Stimulated activated CD4-positive, alpha-beta T cell treated with anti-CD3 and anti-CD28 coated beads, Interleukin-2, amount 100 ng/mL, for 24 hours (primary cell): ENCODE data around the gene GGACT.

Source experiments
- DNase-seq, 2 donors: peaks; one replicate each; pipeline ENCODE4 v3.0.0-alpha.2; 2020

The GGACT gene

GRCh38 chr13:100546713-100547405, 41.7 kb downstream of the GGACT start:
- DNase-seq: no peak

- no peak for DNase-seq
Measured at GRCh38 chr13:100545684-100546061, 42.9 kb downstream of the GGACT start.

GRCh38 chr13:100544866-100545683, 43.5 kb downstream of the GGACT start:
- no peak for DNase-seq

GRCh38 chr13:100543872-100544602, 44.6 kb downstream of the GGACT start:
- DNase-seq: no peak

- DNase-seq: no peak
Measured at GRCh38 chr13:100542826-100543156, 45.8 kb downstream of the GGACT start.

GRCh38 chr13:100541897-100542825, 46.4 kb downstream of the GGACT start:
- no peak for DNase-seq

GRCh38 chr13:100540621-100541020, 48.0 kb downstream of the GGACT start:
- no peak for DNase-seq

GRCh38 chr13:100537951-100538462, 50.6 kb downstream of the GGACT start:
- DNase-seq: no peak

- DNase-seq: no peak
Measured at GRCh38 chr13:100537486-100537885, 51.1 kb downstream of the GGACT start.

- DNase-seq: no peak
Measured at GRCh38 chr13:100536643-100537180, 51.9 kb downstream of the GGACT start.

GRCh38 chr13:100535426-100536135, 53.0 kb downstream of the GGACT start:
- DNase-seq: no peak

GRCh38 chr13:100534911-100535310, 53.7 kb downstream of the GGACT start:
- DNase-seq: no peak

GRCh38 chr13:100534147-100534843, 54.3 kb downstream of the GGACT start:
- no peak for DNase-seq

- no peak for DNase-seq
Measured at GRCh38 chr13:100533588-100534041, 55.0 kb downstream of the GGACT start.

GRCh38 chr13:100532836-100533435, 55.7 kb downstream of the GGACT start:
- DNase-seq: no peak

- no peak for DNase-seq
Measured at GRCh38 chr13:100532090-100532766, 56.4 kb downstream of the GGACT start.

GRCh38 chr13:100530671-100531213, 57.8 kb downstream of the GGACT start:
- no peak for DNase-seq

- DNase-seq: no peak
Measured at GRCh38 chr13:100529666-100530377, 58.8 kb downstream of the GGACT start.

GRCh38 chr13:100528820-100529219, 59.8 kb downstream of the GGACT start:
- DNase-seq: no peak
